H1 (cell line): ENCODE data around the gene CFH.
"Not testable (repeated sequence)": the region's sequence is repeated elsewhere in the genome, so short reads cannot be mapped to it uniquely, and the experiment has no call there.

ENCODE experiments used
- CBX5 ChIP-seq: fragments of 300-800, 300-1000 bp; sonication (generic); IDR thresholded peaks from 2 replicates; pipeline ENCODE4 v1.7.1; 2016; ENCODE audit warnings: antibody characterized with exemption, low read length, low read depth
- CEBPB ChIP-seq: IDR thresholded peaks from 2 replicates; pipeline ENCODE4 v1.6.1; 2012; ENCODE audit warnings: low read depth, low read length
- CREB1 ChIP-seq: IDR thresholded peaks from 2 replicates; pipeline ENCODE4 v1.6.1; 2012; ENCODE audit warnings: inconsistent platforms
- CTCF ChIP-seq, 3 experiments: IDR thresholded peaks; 1 replicate in 2 of 3; 2 replicates in 1 of 3; pipeline versions ENCODE4 v1.5.1 to v1.6.1; 2011; ENCODE audit warnings: low read length in 3 of 3, mild to moderate bottlenecking in 3 of 3, inconsistent platforms in 2 of 3, low read depth in 1 of 3, moderate library complexity in 1 of 3; ENCODE audit not compliant: insufficient read depth in 1 of 3; ENCODE audit errors: control extremely low read depth in 1 of 3
- EP300 ChIP-seq, 2 experiments: IDR thresholded peaks; 1 replicate in 1 of 2; 2 replicates in 1 of 2; pipeline ENCODE4 v1.6.1; 2011 to 2012; ENCODE audit warnings: low read depth in 2 of 2, low read length in 2 of 2, mild to moderate bottlenecking in 2 of 2, borderline replicate concordance in 1 of 2, inconsistent platforms in 1 of 2, moderate library complexity in 1 of 2
- KDM1A ChIP-seq: fragments of 200-600, 300-600 bp; sonication (generic); IDR thresholded peaks from 2 replicates; pipeline ENCODE4 v1.7.1; 2016; ENCODE audit warnings: mild to moderate bottlenecking, low read length, borderline replicate concordance
- POLR2A ChIP-seq, 2 experiments: IDR thresholded peaks; 1 replicate in 1 of 2; 2 replicates in 1 of 2; pipeline ENCODE4 v1.6.1; 2011; ENCODE audit warnings: low read depth in 2 of 2, low read length in 2 of 2, mild to moderate bottlenecking in 2 of 2; ENCODE audit errors: control extremely low read depth in 1 of 2
- RFX5 ChIP-seq: IDR thresholded peaks from 2 replicates; pipeline ENCODE4 v1.6.1; 2011; ENCODE audit warnings: low read depth, low read length, improper control_type of control experiment, borderline replicate concordance
- RXRA ChIP-seq: IDR thresholded peaks from 2 replicates; pipeline ENCODE4 v1.6.1; 2011; ENCODE audit warnings: low read depth, mild to moderate bottlenecking, low read length, moderate library complexity; ENCODE audit not compliant: insufficient read depth
- SIX5 ChIP-seq: IDR thresholded peaks from 2 replicates; pipeline ENCODE4 v1.6.1; 2011; ENCODE audit warnings: mild to moderate bottlenecking, low read depth, low read length
- TF ChIP-seq, protein P1 (sequence below): IDR thresholded peaks from 2 replicates; pipeline ENCODE4 v1.6.1; 2012; ENCODE audit warnings: inconsistent platforms

GRCh38 chr1:196769823-196770222 is 118.0 kb downstream of the CFH start:
- TF ChIP-seq, protein P1, sequence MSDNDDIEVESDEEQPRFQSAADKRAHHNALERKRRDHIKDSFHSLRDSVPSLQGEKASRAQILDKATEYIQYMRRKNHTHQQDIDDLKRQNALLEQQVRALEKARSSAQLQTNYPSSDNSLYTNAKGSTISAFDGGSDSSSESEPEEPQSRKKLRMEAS = not testable (repeated sequence)
- not testable (repeated sequence) for TF ChIP-seq CREB1; RFX5; KDM1A; CBX5; CTCF (IDR thresholded peaks at IDR 0.05; ENCODE audit: control extremely low read depth in 1 of 3, insufficient read depth in 1 of 3, low read depth in 1 of 3, low read length in 3 of 3); EP300 (IDR thresholded peaks at IDR 0.05; ENCODE audit: borderline replicate concordance in 1 of 2, low read depth in 2 of 2, low read length in 2 of 2); SIX5; CEBPB; RXRA; POLR2A (IDR thresholded peaks at IDR 0.05; ENCODE audit: control extremely low read depth in 1 of 2, low read depth in 2 of 2, low read length in 2 of 2)
